NCI-H146 treated with DMSO at 0.1 percent for 48 hours (cell line): Measurements from ENCODE around the gene CCDC12.
A peak's percentile ranks its signal among the peaks of the same experiment; 100 is the strongest.
"Not testable (repeated sequence)": the region's sequence is repeated elsewhere in the genome, so short reads cannot be mapped to it uniquely, and the experiment has no call there.

ENCODE experiments used
- DNase-seq: peaks from one replicate; lab custom pipeline; 2025; ENCODE audit not compliant: unreplicated experiment; lab: John Stamatoyannopoulos, UW

Gene CCDC12

GRCh38 chr3:46981932-46982471 is 5.5 kb upstream of the CCDC12 start:
- DNase-seq: no peak

- no peak for DNase-seq
These were observed 3.5 kb upstream of the CCDC12 start for GRCh38 chr3:46979958-46980497.

GRCh38 chr3:46978985-46979944 is 2.7 kb upstream of the CCDC12 start, which contains the start of gene NBEAL2:
TSS of gene NBEAL2 (plus strand) at chr3:46979666. CDS start at chr3:46979862, 196 bp downstream.
- peak; percentile 75 for DNase-seq

- no peak for DNase-seq
These were observed 1.8 kb upstream of the CCDC12 start for GRCh38 chr3:46978381-46978780.

GRCh38 chr3:46977811-46978195 is 1.3 kb upstream of the CCDC12 start:
- no peak for DNase-seq

GRCh38 chr3:46974421-46975171 is 1.9 kb downstream of the CCDC12 start:
- no peak for DNase-seq

GRCh38 chr3:46972396-46972795 is 4.1 kb downstream of the CCDC12 start:
- no peak for DNase-seq

GRCh38 chr3:46971742-46972141 is 4.8 kb downstream of the CCDC12 start:
- DNase-seq: no peak

GRCh38 chr3:46971151-46971550 is 5.4 kb downstream of the CCDC12 start:
- DNase-seq: no peak

- no peak for DNase-seq
These were observed 6.0 kb downstream of the CCDC12 start for GRCh38 chr3:46970391-46971091.

GRCh38 chr3:46968783-46969428 is 7.6 kb downstream of the CCDC12 start:
- no peak for DNase-seq

- DNase-seq: no peak
These were observed 9.7 kb downstream of the CCDC12 start for GRCh38 chr3:46966811-46967210.

- DNase-seq: no peak
These were observed 11.4 kb downstream of the CCDC12 start for GRCh38 chr3:46965151-46965550.

- DNase-seq: not testable (repeated sequence)
These were observed 12.4 kb downstream of the CCDC12 start for GRCh38 chr3:46964038-46964590.

- DNase-seq: no peak
These were observed 13.6 kb downstream of the CCDC12 start for GRCh38 chr3:46962990-46963389.

GRCh38 chr3:46962427-46962826 is 14.1 kb downstream of the CCDC12 start:
- DNase-seq: no peak

GRCh38 chr3:46960835-46961234 is 15.7 kb downstream of the CCDC12 start:
- DNase-seq: no peak

- no peak for DNase-seq
These were observed 16.4 kb downstream of the CCDC12 start for GRCh38 chr3:46960081-46960701.

GRCh38 chr3:46959161-46959511 is 17.4 kb downstream of the CCDC12 start:
- DNase-seq: no peak
